ENCODE results near the gene HPS6.

DNA sequence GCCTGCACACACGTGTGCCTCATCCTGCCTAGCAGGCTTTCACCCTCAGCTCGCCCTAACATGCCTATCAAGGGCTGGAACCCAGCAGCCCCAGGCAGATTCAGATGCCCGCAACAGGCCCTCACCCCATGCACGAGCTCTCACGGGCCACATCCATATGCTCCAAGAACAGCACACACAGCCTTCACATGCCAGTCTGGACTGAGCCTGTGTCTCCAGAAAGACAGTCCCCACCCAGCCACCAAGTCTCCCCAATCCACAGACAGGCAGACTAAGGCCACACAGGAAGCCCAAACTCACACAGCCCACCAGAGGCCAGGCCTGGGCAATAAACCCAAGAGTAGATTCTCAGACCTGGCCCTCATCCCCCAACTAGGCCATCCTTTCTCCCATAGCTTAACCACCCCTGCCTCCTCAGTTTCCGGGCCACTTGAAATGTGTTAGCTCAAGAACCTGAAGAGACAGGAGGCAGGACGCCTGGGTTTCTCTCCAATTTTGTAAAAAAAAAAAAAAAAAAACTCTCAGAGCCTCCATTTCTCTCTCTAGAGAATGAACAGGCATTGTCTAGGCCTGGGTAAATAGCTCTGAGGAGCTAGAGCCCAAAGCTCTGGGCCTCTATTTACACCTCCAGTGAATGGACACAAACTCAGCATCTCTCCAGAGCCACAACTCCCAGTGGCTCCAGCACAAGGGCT lies 48.3 kb downstream of the HPS6 start:
- TF ChIP-seq EZH2phosphoT487 (IDR thresholded peaks at IDR 0.05; ENCODE audit: insufficient read depth, low read depth) (no peak), EZH2 (IDR thresholded peaks at IDR 0.05; ENCODE audit: insufficient read depth, poor library complexity, severe bottlenecking) (no peak)

Data from GM23248 (cell line).